ENCODE measurements around the gene EXOC1L. TPM values are rescaled to one million over a fixed set of nuclear protein-coding genes. Genes with fewer than 3 reads are reported as not detected.

Gene EXOC1L
- total RNA-seq, 1 donor from 2014 or later = not detected

DNA sequence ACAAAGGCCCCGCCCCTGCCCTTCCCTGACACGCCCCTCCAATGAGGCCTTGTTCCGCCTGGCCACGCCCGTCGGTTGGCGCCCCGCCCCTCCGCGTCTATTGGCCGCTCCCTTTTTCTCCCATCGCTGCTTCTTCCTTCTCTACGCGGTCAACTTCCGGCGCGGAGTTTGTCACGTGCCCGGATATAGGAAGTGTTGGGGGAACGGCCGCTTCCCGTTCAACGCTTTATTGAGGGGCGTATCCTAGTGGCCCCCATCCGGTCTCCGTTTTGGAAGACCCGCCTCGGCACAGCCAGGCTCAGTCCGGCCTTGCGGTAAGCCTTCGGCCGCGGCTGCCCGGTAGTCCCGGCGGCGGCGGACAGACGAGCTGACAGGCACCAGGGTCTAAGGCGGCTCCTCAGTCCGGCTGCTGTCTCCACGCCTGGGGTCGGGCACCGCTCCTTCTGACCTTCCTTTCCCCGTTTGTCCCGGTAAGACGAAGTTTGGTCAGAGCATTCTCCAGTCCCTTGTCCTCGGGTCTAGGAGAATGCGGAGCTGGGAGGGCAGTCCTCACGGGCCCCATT, 34.0 kb downstream of the EXOC1L start, which contains the start of gene EXOC1:
Gene EXOC1, plus strand, starts transcription at position 165 of the 563 bp plus-strand sequence. CDS start 4,676 bp downstream, outside the sequence.
- H3K36me3 Mint-ChIP-seq (ENCODE audit: unreplicated experiment) = peaks cover 10% of the 10 kb centered on the region

GRCh38 chr4:55854129-55854528, 34.5 kb downstream of the EXOC1L start:
- peaks cover 15% of the 10 kb centered on the region for H3K36me3 Mint-ChIP-seq (ENCODE audit: unreplicated experiment)
- no peak for TF ChIP-seq CTCF (IDR thresholded peaks at IDR 0.05)
- peaks cover 3% of the 10 kb centered on the region for H3K4me1 Mint-ChIP-seq (ENCODE audit: unreplicated experiment)
- no peaks in the 10 kb centered on the region for H3K9me3 Mint-ChIP-seq (ENCODE audit: unreplicated experiment)
- no peak for DNase-seq (ENCODE audit: extremely low spot score, unreplicated experiment)
- peaks cover 21% of the 10 kb centered on the region for H3K27me3 Mint-ChIP-seq (ENCODE audit: unreplicated experiment)
- H3K27ac Mint-ChIP-seq (ENCODE audit: unreplicated experiment) = peak overlapping the region; percentile 61
- H3K4me3 Mint-ChIP-seq (ENCODE audit: unreplicated experiment) = no peak overlapping the region

More for the DNA sequence above, 34.0 kb downstream of the EXOC1L start, which contains the start of gene EXOC1:
- Mint-ChIP-seq H3K27ac (ENCODE audit: unreplicated experiment) (peak within 1 kb of the TSS; percentile 92), H3K9me3 (ENCODE audit: unreplicated experiment) (no peaks in the 10 kb centered on the region), H3K27me3 (ENCODE audit: unreplicated experiment) (peaks cover 24% of the 10 kb centered on the region), H3K4me1 (ENCODE audit: unreplicated experiment) (peaks cover 3% of the 10 kb centered on the region), H3K4me3 (ENCODE audit: unreplicated experiment) (no peak within 1 kb of the TSS)
- no peak for TF ChIP-seq CTCF (IDR thresholded peaks at IDR 0.05)
- DNase-seq (ENCODE audit: extremely low spot score, unreplicated experiment) = peak; percentile 99

DNA sequence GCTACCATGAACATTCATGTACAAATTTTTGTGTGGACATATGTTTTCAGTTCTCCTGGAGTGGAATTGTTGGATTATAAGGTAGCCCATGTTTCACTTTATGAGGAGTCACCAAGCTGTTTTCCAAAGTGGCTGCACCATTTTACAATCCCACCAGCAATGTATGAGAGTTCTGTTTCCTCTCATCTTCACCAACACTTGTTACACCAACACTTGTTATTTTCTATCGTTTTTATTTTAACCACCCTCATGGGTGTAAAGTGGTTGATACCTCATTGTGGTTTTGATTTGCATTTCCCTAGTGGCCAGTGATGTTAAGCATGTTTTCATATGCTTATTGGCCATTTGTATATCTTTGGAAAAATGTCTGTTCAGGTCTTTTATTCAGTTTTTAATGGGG, 38.0 kb downstream of the EXOC1L start:
- Mint-ChIP-seq H3K27ac (ENCODE audit: unreplicated experiment) (no peak overlapping the region), H3K36me3 (ENCODE audit: unreplicated experiment) (peaks cover 31% of the 10 kb centered on the region), H3K4me1 (ENCODE audit: unreplicated experiment) (peaks cover 3% of the 10 kb centered on the region), H3K4me3 (ENCODE audit: unreplicated experiment) (no peak overlapping the region), H3K27me3 (ENCODE audit: unreplicated experiment) (no peaks in the 10 kb centered on the region), H3K9me3 (ENCODE audit: unreplicated experiment) (no peaks in the 10 kb centered on the region)
- no peak for DNase-seq (ENCODE audit: extremely low spot score, unreplicated experiment)
- TF ChIP-seq CTCF (IDR thresholded peaks at IDR 0.05) = no peak

DNA sequence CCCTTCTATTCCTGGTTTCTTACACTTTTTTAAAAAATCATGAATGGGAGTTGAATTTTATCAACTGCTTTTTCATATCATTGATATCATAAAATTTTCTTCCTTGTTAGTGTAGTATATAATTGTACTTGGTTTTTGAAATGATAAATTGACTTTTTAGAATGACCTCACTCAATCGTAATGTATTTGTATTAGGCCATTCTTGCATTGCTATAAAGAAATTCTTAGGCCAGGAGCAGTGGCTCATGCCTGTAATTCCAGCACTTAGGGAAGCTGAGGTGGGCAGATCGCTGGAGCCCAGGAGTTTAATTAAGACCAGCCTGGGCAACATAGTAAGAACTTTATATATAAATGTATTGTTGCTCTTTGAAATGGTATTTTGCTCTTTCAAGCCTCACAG, 40.1 kb downstream of the EXOC1L start:
- H3K9me3 Mint-ChIP-seq (ENCODE audit: unreplicated experiment) = no peaks in the 10 kb centered on the region
- DNase-seq (ENCODE audit: extremely low spot score, unreplicated experiment) = no peak
- H3K27ac Mint-ChIP-seq (ENCODE audit: unreplicated experiment) = no peak overlapping the region
- H3K4me1 Mint-ChIP-seq (ENCODE audit: unreplicated experiment) = peaks cover under 1% of the 10 kb centered on the region
- TF ChIP-seq CTCF (IDR thresholded peaks at IDR 0.05) = no peak
- no peaks in the 10 kb centered on the region for H3K27me3 Mint-ChIP-seq (ENCODE audit: unreplicated experiment)
- no peak overlapping the region for H3K4me3 Mint-ChIP-seq (ENCODE audit: unreplicated experiment)
- H3K36me3 Mint-ChIP-seq (ENCODE audit: unreplicated experiment) = peaks cover 33% of the 10 kb centered on the region

- Mint-ChIP-seq H3K27me3 (ENCODE audit: unreplicated experiment) (no peaks in the 10 kb centered on the region), H3K27ac (ENCODE audit: unreplicated experiment) (peak overlapping the region; percentile 93), H3K4me3 (ENCODE audit: unreplicated experiment) (no peak overlapping the region), H3K9me3 (ENCODE audit: unreplicated experiment) (no peaks in the 10 kb centered on the region), H3K36me3 (ENCODE audit: unreplicated experiment) (peaks cover 24% of the 10 kb centered on the region), H3K4me1 (ENCODE audit: unreplicated experiment) (peaks cover 28% of the 10 kb centered on the region)
- no peak for DNase-seq (ENCODE audit: extremely low spot score, unreplicated experiment)
- no peak for TF ChIP-seq CTCF (IDR thresholded peaks at IDR 0.05)
These were observed 45.1 kb downstream of the EXOC1L start for GRCh38 chr4:55864577-55865223.

Measured in osteocyte (in vitro differentiated cells).